Tibial artery (tissue), 4 donors: ENCODE results near the gene OR1L1.

Experiments
- DNase-seq, 2 donors: peaks; one replicate each; pipeline ENCODE4 v3.0.0-alpha.2; 2019
- H3K27ac ChIP-seq, 2 donors: fragments of 200-600 bp; sonication (generic) in 1 of 2; 1 replicate in 1 of 2; 2 replicates in 1 of 2; pipeline ENCODE4 v1.5.1; 2018 to 2019; ENCODE audit warnings: mild to moderate bottlenecking in 1 of 2
- H3K27me3 ChIP-seq, 2 donors: fragments of 200-600 bp; sonication (generic) in 1 of 2; one replicate each; pipeline versions ENCODE4 v1.5.1 to v1.6.0; 2016 to 2019
- H3K36me3 ChIP-seq, 3 donors: fragments of 200-600 bp; sonication (generic) in 2 of 3; one replicate each; pipeline ENCODE4 v1.5.1; 2016 to 2019; ENCODE audit warnings: mild to moderate bottlenecking in 2 of 3
- H3K4me1 ChIP-seq, 4 donors: fragments of 200-600 bp; sonication (generic) in 2 of 4; 1 replicate in 3 of 4; 2 replicates in 1 of 4; pipeline ENCODE4 v1.5.1; 2016 to 2019
- H3K4me3 ChIP-seq, 2 donors: fragments of 200-600 bp; sonication (generic) in 1 of 2; 1 replicate in 1 of 2; 2 replicates in 1 of 2; pipeline ENCODE4 v1.5.1; 2018 to 2019; ENCODE audit warnings: mild to moderate bottlenecking in 2 of 2
- H3K9me3 ChIP-seq, 3 donors: fragments of 200-600 bp; sonication (generic) in 1 of 3; one replicate each; pipeline ENCODE4 v1.5.1; 2016 to 2019
- intact Hi-C: fragments of 100-400 bp; cut with DNase I; formaldehyde crosslinking; loops from one replicate; pipeline ENCODE4 v1.15.0; 2023; ENCODE audit warnings: low total_unique reads
- TF ChIP-seq, protein P1 (sequence below), 2 experiments: fragments of 200-600 bp in 1 of 2; fragments of 450-650 bp in 1 of 2; IDR thresholded peaks; one replicate each; pipeline ENCODE4 v1.5.1; 2017 to 2019; ENCODE audit warnings: antibody characterized with exemption in 2 of 2, mild to moderate bottlenecking in 1 of 2, moderate library complexity in 1 of 2

Gene OR1L1

DNA sequence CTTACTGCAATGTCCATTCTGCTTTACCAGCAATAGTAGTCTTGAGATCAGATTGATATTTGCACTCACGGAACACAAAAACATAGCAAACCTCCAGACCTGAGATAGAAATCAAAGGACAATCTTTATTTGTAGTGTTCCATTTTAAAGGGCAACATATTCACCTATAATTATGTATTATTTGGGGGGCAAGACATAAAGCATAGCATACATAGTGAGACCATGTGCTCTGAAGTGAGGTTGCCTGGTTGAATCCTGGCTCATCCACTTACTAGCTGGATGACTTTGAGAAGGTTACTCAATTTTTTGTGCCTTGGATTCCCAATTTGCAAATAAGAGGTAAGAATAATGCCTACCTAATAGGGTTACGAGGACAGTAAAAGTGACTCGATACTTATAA is 4.0 kb upstream of the OR1L1 start, which contains the start of gene OR1B1:
Gene OR1B1, minus strand, starts transcription at position 101 of the 400 bp plus-strand sequence.
- no peak within 1 kb of the TSS for H3K4me3 ChIP-seq
- no peaks in the 10 kb centered on the region for H3K27me3 ChIP-seq
- no peak within 1 kb of the TSS for H3K27ac ChIP-seq
- TF ChIP-seq, protein P1, sequence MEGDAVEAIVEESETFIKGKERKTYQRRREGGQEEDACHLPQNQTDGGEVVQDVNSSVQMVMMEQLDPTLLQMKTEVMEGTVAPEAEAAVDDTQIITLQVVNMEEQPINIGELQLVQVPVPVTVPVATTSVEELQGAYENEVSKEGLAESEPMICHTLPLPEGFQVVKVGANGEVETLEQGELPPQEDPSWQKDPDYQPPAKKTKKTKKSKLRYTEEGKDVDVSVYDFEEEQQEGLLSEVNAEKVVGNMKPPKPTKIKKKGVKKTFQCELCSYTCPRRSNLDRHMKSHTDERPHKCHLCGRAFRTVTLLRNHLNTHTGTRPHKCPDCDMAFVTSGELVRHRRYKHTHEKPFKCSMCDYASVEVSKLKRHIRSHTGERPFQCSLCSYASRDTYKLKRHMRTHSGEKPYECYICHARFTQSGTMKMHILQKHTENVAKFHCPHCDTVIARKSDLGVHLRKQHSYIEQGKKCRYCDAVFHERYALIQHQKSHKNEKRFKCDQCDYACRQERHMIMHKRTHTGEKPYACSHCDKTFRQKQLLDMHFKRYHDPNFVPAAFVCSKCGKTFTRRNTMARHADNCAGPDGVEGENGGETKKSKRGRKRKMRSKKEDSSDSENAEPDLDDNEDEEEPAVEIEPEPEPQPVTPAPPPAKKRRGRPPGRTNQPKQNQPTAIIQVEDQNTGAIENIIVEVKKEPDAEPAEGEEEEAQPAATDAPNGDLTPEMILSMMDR (IDR thresholded peaks at IDR 0.05), result no peak
- H3K4me1 ChIP-seq, result no peaks in the 10 kb centered on the region
- DNase-seq, result no peak
- intact Hi-C loops, result no loop called here
- H3K9me3 ChIP-seq, result no peaks in the 10 kb centered on the region
- H3K36me3 ChIP-seq, result no peaks in the 10 kb centered on the region

DNA sequence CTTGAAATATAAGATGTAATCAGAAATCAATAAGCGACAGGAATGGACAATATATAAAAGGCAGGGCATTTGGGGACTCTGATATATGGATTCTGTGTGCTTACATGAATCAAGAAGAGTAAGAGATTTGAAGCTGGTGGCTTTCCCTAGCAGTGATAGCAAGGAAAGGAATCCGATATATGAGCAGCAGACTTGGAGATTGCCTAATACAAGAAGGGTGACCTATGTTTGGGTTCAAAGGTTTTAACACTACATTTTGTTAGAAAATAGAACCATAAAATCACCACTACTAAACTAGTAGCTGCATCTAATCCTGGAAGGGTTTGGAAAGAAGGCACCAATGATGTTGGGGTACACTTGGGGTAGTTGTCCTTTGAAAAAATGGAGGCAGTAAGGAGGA is 11.0 kb downstream of the OR1L1 start:
- Histone ChIP-seq H3K4me1 (no peaks in the 10 kb centered on the region), H3K4me3 (no peak overlapping the region), H3K9me3 (peaks cover 0 to 20% (median 8%) of the 10 kb centered on the region in 3 donors), H3K27me3 (no peaks in the 10 kb centered on the region), H3K36me3 (no peaks in the 10 kb centered on the region), H3K27ac (no peak overlapping the region)
- DNase-seq, result no peak
- intact Hi-C loops, result no loop called here
- TF ChIP-seq, protein P1 (IDR thresholded peaks at IDR 0.05), result no peak

DNA sequence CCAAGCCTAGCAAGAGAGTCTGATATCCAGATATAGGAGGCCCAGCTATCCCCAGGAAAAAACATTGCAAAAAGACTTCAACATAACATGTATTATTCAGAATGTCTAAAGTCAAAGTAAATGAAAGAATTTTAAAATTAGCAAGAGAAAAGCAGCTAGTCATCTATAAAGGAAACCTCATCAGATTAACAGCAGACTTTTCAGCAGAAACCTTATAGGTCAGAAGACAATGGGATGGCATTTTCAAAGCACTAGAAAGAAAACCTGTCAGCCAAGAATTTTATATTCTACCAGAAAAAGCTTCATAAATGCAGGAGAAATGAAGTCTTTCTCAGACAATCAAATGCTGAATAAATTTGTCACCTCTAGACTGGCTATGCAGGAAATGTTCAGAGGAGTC is 23.3 kb downstream of the OR1L1 start:
- peaks cover 0 to 36% (median 9%) of the 10 kb centered on the region in 3 donors for H3K9me3 ChIP-seq
- H3K4me3 ChIP-seq, result no peak overlapping the region
- H3K36me3 ChIP-seq, result no peaks in the 10 kb centered on the region
- intact Hi-C loops, result no loop called here
- DNase-seq, result no peak
- no peaks in the 10 kb centered on the region for H3K4me1 ChIP-seq
- H3K27ac ChIP-seq, result no peak overlapping the region
- H3K27me3 ChIP-seq, result no peaks in the 10 kb centered on the region
- TF ChIP-seq, protein P1 (IDR thresholded peaks at IDR 0.05), result no peak

DNA sequence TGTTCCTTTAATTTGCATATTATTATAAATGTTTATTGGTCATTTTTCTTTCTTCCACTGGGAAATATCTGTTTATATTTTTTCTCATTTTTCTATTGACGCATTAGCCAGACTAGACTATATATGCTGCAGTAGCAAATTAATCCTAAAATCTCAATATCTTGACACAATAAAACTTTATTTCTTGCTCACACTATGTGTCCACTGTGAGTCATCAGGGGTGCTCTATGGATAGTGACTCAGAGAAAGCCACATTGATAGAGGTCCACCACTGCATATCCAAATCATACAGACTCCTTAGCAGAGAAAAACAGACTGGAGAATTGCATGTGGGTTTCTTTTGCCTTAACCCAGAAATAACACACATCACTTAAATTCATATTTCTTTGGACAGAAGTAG is 34.2 kb downstream of the OR1L1 start:
- Histone ChIP-seq H3K27ac (no peak overlapping the region), H3K36me3 (no peaks in the 10 kb centered on the region), H3K9me3 (peaks cover 0 to 33% (median 18%) of the 10 kb centered on the region in 3 donors), H3K27me3 (no peaks in the 10 kb centered on the region), H3K4me3 (no peak overlapping the region), H3K4me1 (no peaks in the 10 kb centered on the region)
- TF ChIP-seq, protein P1 (IDR thresholded peaks at IDR 0.05), result no peak
- intact Hi-C loops, result no loop called here
- no peak for DNase-seq
